ENCODE data around the gene LRCOL1. TPM values are rescaled to one million over a fixed set of nuclear protein-coding genes. Genes with fewer than 3 reads are reported as not detected.

Gene LRCOL1
- total and polyA plus RNA-seq, 12 donors, result 0.17 to 0.28 TPM; not detected in 10

- H3K27ac ChIP-seq, result no peak overlapping the region
- no peak for ATAC-seq
Observed at GRCh38 chr12:132608231-132609171, 1.9 kb downstream of the LRCOL1 start.

GRCh38 chr12:132606927-132607326 is 3.5 kb downstream of the LRCOL1 start:
- H3K4me1 ChIP-seq, result peaks cover 0 to 34% (median 15%) of the 10 kb centered on the region in 9 donors
- peaks cover 0 to 8% (median 0%) of the 10 kb centered on the region in 11 donors for H3K9me3 ChIP-seq
- intact Hi-C loops (cut with DNase I), result no loop called here
- no peaks in the 10 kb centered on the region for H3K36me3 ChIP-seq
- H3K27me3 ChIP-seq, result peaks cover 0 to 92% (median 72%) of the 10 kb centered on the region in 7 donors
- H3K27ac ChIP-seq, result no peak overlapping the region
- no peak overlapping the region for H3K4me3 ChIP-seq
- no peak for TF ChIP-seq CTCF (IDR thresholded peaks at IDR 0.05)
- ATAC-seq (no peak), DNase-seq (no peak)
- WGBS, 2 donors, result 85% methylated on average over 19 of the region's 19 CpGs

More at GRCh38 chr12:132608231-132609171, 1.9 kb downstream of the LRCOL1 start:
- intact Hi-C loops (cut with DNase I), result no loop called here
- DNase-seq, result no peak
- H3K4me1 ChIP-seq, result peaks cover 0 to 21% (median 14%) of the 10 kb centered on the region in 9 donors
- 57 to 59% methylated on average over 25 of the region's 25 CpGs for WGBS, 2 donors
- H3K36me3 ChIP-seq, result no peaks in the 10 kb centered on the region
- no peak for TF ChIP-seq CTCF (IDR thresholded peaks at IDR 0.05)
- peaks cover 0 to 10% (median 0%) of the 10 kb centered on the region in 11 donors for H3K9me3 ChIP-seq
- no peak overlapping the region for H3K4me3 ChIP-seq
- peaks cover 0 to 84% (median 68%) of the 10 kb centered on the region in 7 donors for H3K27me3 ChIP-seq

- Histone ChIP-seq H3K27ac (no peak overlapping the region), H3K36me3 (no peaks in the 10 kb centered on the region), H3K9me3 (peaks cover 0 to 3% (median 0%) of the 10 kb centered on the region in 11 donors), H3K4me1 (peaks cover 0 to 34% (median 15%) of the 10 kb centered on the region in 9 donors), H3K27me3 (peaks cover 0 to 91% (median 68%) of the 10 kb centered on the region in 7 donors), H3K4me3 (no peak overlapping the region)
- DNase-seq, result no peak
- whole genome bisulfite sequencing, 2 donors, result 70 to 71% methylated on average over 16 of the region's 16 CpGs
- TF ChIP-seq CTCF (IDR thresholded peaks at IDR 0.05), result no peak
- intact Hi-C loops (cut with DNase I), result no loop called here
- no peak for ATAC-seq
Observed at GRCh38 chr12:132606466-132606865, 3.9 kb downstream of the LRCOL1 start.

- Histone ChIP-seq H3K9me3 (no peaks in the 10 kb centered on the region), H3K27me3 (peaks cover 0 to 91% (median 65%) of the 10 kb centered on the region in 7 donors), H3K4me1 (peaks cover 0 to 37% (median 18%) of the 10 kb centered on the region in 9 donors), H3K36me3 (no peaks in the 10 kb centered on the region), H3K4me3 (no peak overlapping the region), H3K27ac (no peak overlapping the region)
- no peak for DNase-seq
- ATAC-seq, result no peak
- no peak for TF ChIP-seq CTCF (IDR thresholded peaks at IDR 0.05)
- intact Hi-C loops (cut with DNase I), result no loop called here
- 82 to 86% methylated on average over 18 of the region's 18 CpGs for WGBS, 2 donors
Observed at GRCh38 chr12:132605892-132606291, 4.5 kb downstream of the LRCOL1 start.

Measured in heart right ventricle (tissue), 16 donors.